Heart right ventricle (tissue), 16 donors: ENCODE measurements around the gene ADGRG3. TPM values are rescaled to one million over a fixed set of nuclear protein-coding genes. Genes with fewer than 3 reads are reported as not detected.
A peak's percentile ranks its signal among the peaks of the same experiment; 100 is the strongest.

Experiments used
- ATAC-seq, 8 donors: fragments of 200-7000 bp; cut with Tn5 transposase; one replicate each; pipeline ENCODE4 v1.9.1; 2020; ENCODE audit warnings: mild to moderate bottlenecking in 8 of 8, moderate library complexity in 8 of 8, moderate number of reproducible peaks in 1 of 8
- DNase-seq, 2 donors: peaks; one replicate each; pipeline ENCODE4 v3.0.0-alpha.2; 2020
- H3K27ac ChIP-seq, 10 donors: fragments of 200-600 bp; sonication (generic) in 2 of 10; one replicate each; pipeline versions ENCODE4 v1.5.0 to v1.8.0; 2020 to 2022; ENCODE audit warnings: mild to moderate bottlenecking in 3 of 10
- H3K27me3 ChIP-seq, 7 donors: fragments of 200-600 bp; one replicate each; pipeline ENCODE4 v1.8.0; 2021 to 2022; ENCODE audit warnings: mild to moderate bottlenecking in 2 of 7
- H3K36me3 ChIP-seq, 9 donors: fragments of 200-600 bp; sonication (generic) in 1 of 9; one replicate each; pipeline versions ENCODE4 v1.5.0 to v1.8.0; 2020 to 2022; ENCODE audit warnings: mild to moderate bottlenecking in 2 of 9
- H3K4me1 ChIP-seq, 9 donors: fragments of 200-600 bp; sonication (generic) in 1 of 9; one replicate each; pipeline versions ENCODE4 v1.5.0 to v1.8.0; 2020 to 2022; ENCODE audit warnings: mild to moderate bottlenecking in 4 of 9
- H3K4me3 ChIP-seq, 10 donors: fragments of 200-600 bp; sonication (generic) in 2 of 10; one replicate each; pipeline versions ENCODE4 v1.5.0 to v1.8.0; 2020 to 2022; ENCODE audit warnings: mild to moderate bottlenecking in 7 of 10, moderate library complexity in 2 of 10
- H3K9me3 ChIP-seq, 11 donors: fragments of 200-600 bp in 10 of 11; sonication (generic) in 2 of 11; one replicate each; pipeline versions ENCODE4 v1.5.0 to v1.8.0; 2013 to 2022; ENCODE audit warnings: mild to moderate bottlenecking in 2 of 11, control low read depth in 1 of 11, moderate library complexity in 1 of 11
- CTCF ChIP-seq, 9 donors: fragments of 200-600 bp; sonication (generic) in 2 of 9; IDR thresholded peaks; one replicate each; pipeline versions ENCODE4 v1.5.0 to v1.8.0; 2021 to 2022; ENCODE audit warnings: antibody characterized with exemption in 9 of 9, mild to moderate bottlenecking in 5 of 9, moderate library complexity in 1 of 9
- WGBS, 2 donors: extraction: QIAGEN DNeasy Blood & Tissue Kit; methylation state at CpG; one replicate each; pipeline ENCODE4 v1.1.7; 2013; ENCODE audit warnings: inconsistent platforms in 1 of 2; 5-methylcytosine and 5-hydroxymethylcytosine counted together
- intact Hi-C, 10 donors: fragments of 100-400 bp; cut with DNase I; formaldehyde crosslinking; loops; one replicate each; pipeline versions ENCODE4 v1.11.1 to v1.14.2; 2022
- polyA plus RNA-seq, 2 donors: library from polyadenylated mRNA; stranded (reverse); fragments of 200-250 nt; gene quantifications; one replicate each; pipeline ENCODE4 v1.2.3, GENCODE V29; 2013
- total RNA-seq, 10 donors: library from RNA; stranded (reverse); fragmentation: NEBNext Ultra II Directional in 3 of 10; extraction: Animal tissue kit (Norgen Biotek cat#: 25700) in 3 of 10; gene quantifications; one replicate each; pipeline versions ENCODE4 v1.2.1 to v1.2.4, GENCODE V29; 2021 to 2023
- donor health status: Arrhythmogenic right ventricular cardiomyopathy.
- donor health status: ischemic (EF 13 %, LVEDD 7.1; RV severe dilation, severe dysfunction).
- donor health status: healthy with polysubstance abuse.
- donor health status: DM: no; HTN: yes; CAD: no.
- donor health status: DM: no; HTN: no; CAD: no.
- donor health status: ischemic (EF 25% LVEDD 6.9; RV normal size, moderate dysfunction).
- donor health status: ischemic (EF 25% LVEDD 5.7; RV mildly dilated, moderate dysfunction).
- donor health status: healthy.
- donor health status: DM: yes; HTN: yes; CAD: no.
- donor health status: Ischemic cardiomyopathy.
- donor health status: ischemic (EF 35%, LVEDD 5.7; RV mildly dilated, moderate dysfunction).
- donor health status: nonischemic (EF 11% LVEDD 7.7; RV severe dilation, severe dysfunction).
- donor health status: DM: yes; HTN: yes; CAD: no.
- donor health status: PGD.
- donor health status: ischemic (EF 29% LVEDD 5.4; RV normal size, mild dysfunction).
- donor health status: nonischemic (EF 23%, LVEDD 6.1; RV moderate dilation, normal function).

The ADGRG3 gene
- total and polyA plus RNA-seq, 12 donors: 0.22 to 2.4 (median 0.55) TPM; not detected in 2

DNA sequence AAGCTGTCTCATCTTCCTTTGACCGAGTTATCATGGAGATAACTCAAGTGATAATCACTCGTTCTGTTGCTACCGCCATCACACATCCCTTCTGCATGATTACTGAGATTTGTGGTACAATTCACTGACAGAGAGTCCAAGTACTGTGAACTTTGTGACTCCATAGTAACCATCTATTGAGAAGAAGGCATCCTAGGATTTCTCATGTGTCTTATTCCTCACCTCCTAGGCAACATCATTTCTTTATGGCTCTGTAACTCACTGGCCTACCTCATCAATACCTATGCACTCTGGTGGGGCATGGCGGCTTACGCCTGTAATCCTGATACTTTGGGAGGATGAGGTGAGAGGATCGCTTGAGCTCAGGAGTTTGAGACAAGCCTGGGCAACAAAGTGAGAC lies 45.9 kb downstream of the ADGRG3 start:
- Histone ChIP-seq H3K27me3 (peaks cover 0 to 13% (median 0%) of the 10 kb centered on the region in 7 donors), H3K36me3 (no peaks in the 10 kb centered on the region), H3K27ac (no peak overlapping the region), H3K4me1 (no peaks in the 10 kb centered on the region), H3K9me3 (no peaks in the 10 kb centered on the region), H3K4me3 (no peak overlapping the region)
- ATAC-seq (no peak), DNase-seq (no peak)
- TF ChIP-seq CTCF (IDR thresholded peaks at IDR 0.05): no peak
- intact Hi-C loops: loop anchor here in 1 of 10 donors (10.0 kb wide), 2 partner anchors 59 to 109 kb away; no protein-coding TSS in a partner anchor
- WGBS, 2 donors: 77 to 87% methylated on average over 6 of the region's 6 CpGs

DNA sequence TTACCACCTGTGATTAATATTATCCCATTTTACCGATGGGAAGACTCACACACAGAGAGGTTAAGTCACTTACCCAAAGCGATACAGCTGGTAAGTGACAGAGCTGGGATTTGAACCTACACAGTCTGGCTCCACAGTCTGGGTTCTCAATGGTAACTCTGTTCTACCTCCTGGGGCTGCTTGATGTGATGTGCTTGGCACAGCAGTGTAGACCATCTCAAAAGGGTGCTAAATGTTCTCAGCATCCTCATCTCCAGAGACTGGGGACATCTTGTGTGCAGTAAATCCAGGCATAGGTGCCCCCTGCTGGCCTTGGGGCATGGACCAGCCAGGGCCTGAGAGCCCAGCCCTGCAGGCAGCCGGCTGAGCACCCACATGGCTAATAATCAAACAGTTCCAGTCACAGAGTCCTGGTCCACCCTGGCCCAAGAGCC lies 52.1 kb downstream of the ADGRG3 start:
- Histone ChIP-seq H3K4me3 (no peak overlapping the region), H3K27ac (no peak overlapping the region), H3K27me3 (peaks cover 0 to 10% (median 0%) of the 10 kb centered on the region in 7 donors), H3K36me3 (no peaks in the 10 kb centered on the region), H3K4me1 (no peaks in the 10 kb centered on the region), H3K9me3 (no peaks in the 10 kb centered on the region)
- TF ChIP-seq CTCF (IDR thresholded peaks at IDR 0.05): peak in 8 of 9 donors; percentile 32 to 71 (median 64)
- intact Hi-C loops: loop anchor here in 9 of 10 donors (1.0 to 10.0 kb wide), 10 partner anchors 68 to 145 kb away; no protein-coding TSS in a partner anchor
- DNase-seq: peak; percentile 45 to 54
- peak in 7 of 8 donors; percentile 52 to 85 (median 79) for ATAC-seq
- WGBS, 2 donors: 72 to 83% methylated on average over 3 of the region's 3 CpGs

GRCh38 chr16:57721356-57722209 lies 53.5 kb downstream of the ADGRG3 start:
- Histone ChIP-seq H3K4me1 (no peaks in the 10 kb centered on the region), H3K36me3 (no peaks in the 10 kb centered on the region), H3K4me3 (no peak overlapping the region), H3K27me3 (peaks cover 0 to 3% (median 0%) of the 10 kb centered on the region in 7 donors), H3K27ac (no peak overlapping the region), H3K9me3 (no peaks in the 10 kb centered on the region)
- intact Hi-C loops: loop anchor here in 8 of 10 donors (2.0 to 10.0 kb wide), 9 partner anchors 69 to 147 kb away; no protein-coding TSS in a partner anchor
- WGBS, 2 donors: 66 to 71% methylated on average over 17 of the region's 17 CpGs
- DNase-seq (no peak), ATAC-seq (no peak)
- TF ChIP-seq CTCF (IDR thresholded peaks at IDR 0.05): no peak

DNA sequence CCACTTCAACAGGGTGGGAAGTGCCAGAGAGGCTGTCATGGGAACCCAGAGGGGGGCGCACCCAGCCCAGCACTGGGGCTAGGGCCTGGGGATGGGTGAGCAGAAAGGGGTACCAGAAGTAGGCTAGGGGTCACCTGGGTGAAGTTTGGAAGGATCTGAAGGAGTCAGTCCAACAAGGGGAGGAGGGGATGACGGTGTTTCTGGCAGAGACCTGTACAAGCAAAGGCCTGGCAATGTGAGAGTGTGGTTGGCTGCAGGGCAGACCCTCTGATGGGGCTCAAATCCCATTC lies 54.0 kb downstream of the ADGRG3 start:
- Histone ChIP-seq H3K4me3 (no peak overlapping the region), H3K9me3 (no peaks in the 10 kb centered on the region), H3K27ac (no peak overlapping the region), H3K4me1 (no peaks in the 10 kb centered on the region), H3K36me3 (no peaks in the 10 kb centered on the region), H3K27me3 (peaks cover 0 to 3% (median 0%) of the 10 kb centered on the region in 7 donors)
- intact Hi-C loops: loop anchor here in 8 of 10 donors (5.0 to 10.0 kb wide), 7 partner anchors 70 to 147 kb away; no protein-coding TSS in a partner anchor
- DNase-seq (no peak), ATAC-seq (no peak)
- no peak for TF ChIP-seq CTCF (IDR thresholded peaks at IDR 0.05)
- 94 to 97% methylated on average over 2 of the region's 2 CpGs for WGBS, 2 donors
